ENCODE results near the gene MIA3.
"Not testable (repeated sequence)": the region's sequence is repeated elsewhere in the genome, so short reads cannot be mapped to it uniquely, and the experiment has no call there.

Gene MIA3, protein sequence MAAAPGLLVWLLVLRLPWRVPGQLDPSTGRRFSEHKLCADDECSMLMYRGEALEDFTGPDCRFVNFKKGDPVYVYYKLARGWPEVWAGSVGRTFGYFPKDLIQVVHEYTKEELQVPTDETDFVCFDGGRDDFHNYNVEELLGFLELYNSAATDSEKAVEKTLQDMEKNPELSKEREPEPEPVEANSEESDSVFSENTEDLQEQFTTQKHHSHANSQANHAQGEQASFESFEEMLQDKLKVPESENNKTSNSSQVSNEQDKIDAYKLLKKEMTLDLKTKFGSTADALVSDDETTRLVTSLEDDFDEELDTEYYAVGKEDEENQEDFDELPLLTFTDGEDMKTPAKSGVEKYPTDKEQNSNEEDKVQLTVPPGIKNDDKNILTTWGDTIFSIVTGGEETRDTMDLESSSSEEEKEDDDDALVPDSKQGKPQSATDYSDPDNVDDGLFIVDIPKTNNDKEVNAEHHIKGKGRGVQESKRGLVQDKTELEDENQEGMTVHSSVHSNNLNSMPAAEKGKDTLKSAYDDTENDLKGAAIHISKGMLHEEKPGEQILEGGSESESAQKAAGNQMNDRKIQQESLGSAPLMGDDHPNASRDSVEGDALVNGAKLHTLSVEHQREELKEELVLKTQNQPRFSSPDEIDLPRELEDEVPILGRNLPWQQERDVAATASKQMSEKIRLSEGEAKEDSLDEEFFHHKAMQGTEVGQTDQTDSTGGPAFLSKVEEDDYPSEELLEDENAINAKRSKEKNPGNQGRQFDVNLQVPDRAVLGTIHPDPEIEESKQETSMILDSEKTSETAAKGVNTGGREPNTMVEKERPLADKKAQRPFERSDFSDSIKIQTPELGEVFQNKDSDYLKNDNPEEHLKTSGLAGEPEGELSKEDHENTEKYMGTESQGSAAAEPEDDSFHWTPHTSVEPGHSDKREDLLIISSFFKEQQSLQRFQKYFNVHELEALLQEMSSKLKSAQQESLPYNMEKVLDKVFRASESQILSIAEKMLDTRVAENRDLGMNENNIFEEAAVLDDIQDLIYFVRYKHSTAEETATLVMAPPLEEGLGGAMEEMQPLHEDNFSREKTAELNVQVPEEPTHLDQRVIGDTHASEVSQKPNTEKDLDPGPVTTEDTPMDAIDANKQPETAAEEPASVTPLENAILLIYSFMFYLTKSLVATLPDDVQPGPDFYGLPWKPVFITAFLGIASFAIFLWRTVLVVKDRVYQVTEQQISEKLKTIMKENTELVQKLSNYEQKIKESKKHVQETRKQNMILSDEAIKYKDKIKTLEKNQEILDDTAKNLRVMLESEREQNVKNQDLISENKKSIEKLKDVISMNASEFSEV (N-terminal part only)

DNA sequence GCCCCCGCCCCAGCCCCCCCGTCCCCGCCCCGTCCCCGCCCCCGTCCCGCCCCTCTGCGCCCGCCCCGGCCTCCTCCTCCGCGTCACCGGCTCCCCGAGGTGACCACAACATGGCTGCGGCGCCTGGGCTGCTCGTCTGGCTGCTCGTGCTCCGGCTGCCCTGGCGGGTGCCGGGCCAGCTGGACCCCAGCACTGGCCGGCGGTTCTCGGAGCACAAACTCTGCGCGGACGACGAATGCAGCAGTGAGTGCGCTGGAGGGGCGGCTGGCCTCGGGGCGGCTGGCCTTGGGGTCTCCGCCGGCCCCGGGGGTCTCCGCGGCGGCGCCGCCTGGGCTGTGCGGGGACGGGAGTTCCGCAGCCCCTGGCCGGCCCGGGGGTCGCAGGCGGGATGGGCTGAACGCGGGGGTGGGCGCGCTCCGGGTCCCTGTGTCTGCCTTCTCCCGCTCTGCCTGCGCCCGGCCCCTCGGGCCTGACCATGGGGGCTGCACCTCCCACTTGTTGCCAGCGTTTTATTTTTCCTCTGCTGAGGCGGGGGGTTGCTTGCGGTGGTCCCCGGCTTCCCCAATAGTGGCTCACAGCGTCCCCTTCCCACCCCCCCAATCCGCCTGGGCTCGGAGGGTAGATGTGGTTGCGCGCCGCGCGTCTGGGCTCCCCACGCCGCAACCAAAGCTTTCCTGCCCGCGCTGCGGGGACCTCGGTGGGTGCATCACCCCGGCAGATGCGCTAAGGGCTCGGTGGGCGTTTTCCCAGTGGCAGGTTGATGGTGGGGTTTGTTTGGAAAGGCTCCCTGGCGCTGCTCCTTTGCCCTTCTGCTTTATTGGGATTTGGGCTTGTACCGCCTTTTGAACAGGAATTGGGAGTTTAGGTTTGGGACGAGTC lies at the start of gene MIA3:
MIA3 (plus strand) TSS at position 97 of the 879 bp plus-strand sequence; CDS start at position 111, 14 bp downstream.
- peak; percentile 86 for DNase-seq (ENCODE audit: low spot score)

DNA sequence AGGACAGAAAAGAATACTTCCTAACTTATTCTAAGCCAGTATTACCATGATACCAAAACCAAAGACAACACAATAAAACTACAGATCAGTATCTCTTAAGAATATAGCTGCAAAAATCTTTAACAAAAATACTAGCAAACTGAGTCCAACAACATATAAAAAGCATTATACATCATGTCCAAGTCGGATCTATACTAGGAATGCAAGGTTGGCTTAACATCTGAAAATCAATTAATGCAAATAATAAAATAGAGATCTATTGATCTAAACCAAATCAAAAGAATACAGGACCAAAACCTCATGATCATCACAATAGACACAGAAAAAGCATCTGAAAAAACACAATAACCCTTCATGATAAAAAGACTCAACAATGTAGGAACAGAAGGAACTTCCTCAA lies 47.1 kb upstream of the MIA3 start:
- no peak for DNase-seq (ENCODE audit: low spot score)

DNA sequence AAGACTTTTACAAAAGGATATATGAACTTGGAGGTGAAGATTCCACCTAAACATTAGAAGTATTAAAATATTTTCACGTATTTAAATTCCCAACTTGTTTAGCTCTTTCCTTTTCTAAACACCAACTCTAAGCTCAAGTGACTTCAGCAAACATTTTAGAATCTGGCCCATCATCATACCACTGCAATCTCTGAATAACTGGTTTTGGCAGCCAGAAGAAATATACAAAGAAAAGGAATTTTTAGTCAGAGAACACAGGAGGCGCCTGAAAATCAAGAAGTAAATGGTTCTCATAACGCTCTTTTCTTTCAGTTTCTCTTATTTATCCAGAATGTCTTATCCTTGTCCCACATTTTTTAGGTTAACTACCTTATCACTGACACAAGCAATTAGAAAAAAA lies 38.6 kb upstream of the MIA3 start:
- no peak for DNase-seq (ENCODE audit: low spot score)

DNA sequence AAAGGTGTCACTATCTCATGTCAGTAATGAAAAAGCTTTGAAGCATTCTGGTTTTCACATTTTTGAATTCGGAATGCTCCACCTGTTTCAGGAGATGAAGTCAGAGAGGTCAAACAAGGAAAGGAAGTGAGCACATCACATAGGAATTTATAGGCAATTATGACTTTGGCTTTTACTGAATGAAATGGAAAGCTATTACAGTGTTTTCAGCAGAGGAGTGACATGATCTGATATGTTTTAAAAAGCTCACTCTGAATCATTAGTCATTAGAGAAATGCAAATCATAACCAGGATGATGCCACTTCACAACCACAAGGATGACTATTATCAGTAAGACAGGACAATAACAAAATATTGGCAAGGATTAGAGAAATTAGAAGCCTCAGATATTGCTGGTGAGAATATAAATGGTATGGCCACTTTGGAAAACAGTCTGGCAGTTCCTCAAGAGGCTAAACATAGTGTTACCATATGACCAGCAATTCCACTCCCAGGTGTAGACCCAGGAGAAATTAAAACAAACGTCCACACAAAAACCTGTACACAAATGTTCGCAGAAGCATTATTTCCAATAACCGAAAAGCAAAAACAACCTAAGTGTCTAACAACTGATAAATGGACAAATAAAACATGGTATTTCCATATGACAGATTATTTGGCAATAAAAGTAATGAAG lies 35.7 kb upstream of the MIA3 start:
- DNase-seq (ENCODE audit: low spot score), result no peak

DNA sequence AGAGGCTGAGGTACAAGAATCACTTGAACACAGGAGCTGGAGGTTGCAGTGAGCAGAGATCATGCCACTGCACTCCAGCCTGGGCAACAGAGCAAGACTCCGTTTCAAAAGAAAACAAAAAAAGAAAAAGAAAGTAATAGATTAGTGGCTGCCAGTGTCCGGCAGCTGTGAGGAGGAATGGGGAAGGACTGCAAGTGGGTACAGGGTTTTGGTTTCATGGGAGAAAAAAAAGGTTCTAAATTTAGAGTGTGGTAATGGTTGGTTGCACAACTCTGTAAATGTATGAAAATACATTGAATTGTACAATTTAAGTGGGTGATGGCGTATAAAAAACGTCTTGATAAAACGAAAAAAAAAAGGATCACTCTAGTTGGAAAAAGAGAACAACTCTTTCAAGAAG lies 34.8 kb upstream of the MIA3 start:
- no peak for DNase-seq (ENCODE audit: low spot score)

DNA sequence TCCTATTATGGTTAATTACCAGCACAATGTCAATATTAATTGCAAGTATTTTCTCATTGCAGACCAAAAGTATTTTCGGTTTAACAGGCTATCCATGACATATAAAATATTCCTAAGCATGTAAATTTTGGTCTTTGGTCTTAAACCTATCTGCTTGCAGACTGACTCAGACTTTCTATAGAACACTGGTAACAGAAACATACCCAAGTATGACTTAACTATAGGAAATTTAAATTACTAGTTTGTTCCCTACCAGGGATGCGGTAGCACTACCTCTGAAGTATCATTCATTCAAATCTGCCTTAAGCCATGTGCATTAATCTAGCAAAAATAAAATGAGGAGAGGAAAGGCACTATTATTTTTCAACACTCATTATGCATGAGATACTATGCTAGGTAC lies 31.1 kb upstream of the MIA3 start:
- no peak for DNase-seq (ENCODE audit: low spot score)

DNA sequence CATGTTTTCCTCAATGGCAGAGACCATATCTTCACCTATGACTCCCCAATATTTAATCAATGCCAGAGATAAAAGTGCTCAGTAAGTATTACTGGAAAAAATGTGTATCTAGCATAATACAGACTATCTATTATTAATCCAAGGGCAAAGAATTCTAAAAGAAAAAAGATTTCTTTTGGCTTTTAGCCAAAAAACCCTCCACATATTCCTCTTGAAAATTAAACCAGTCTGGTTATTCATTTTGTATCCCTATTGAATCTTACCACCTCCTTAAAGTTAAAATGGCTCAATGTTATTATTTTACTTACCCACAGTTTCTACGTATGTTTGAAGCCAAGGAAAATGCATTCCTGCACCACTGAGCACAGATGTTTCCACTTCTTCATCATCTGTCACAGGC lies 29.8 kb upstream of the MIA3 start:
- DNase-seq (ENCODE audit: low spot score), result no peak

DNA sequence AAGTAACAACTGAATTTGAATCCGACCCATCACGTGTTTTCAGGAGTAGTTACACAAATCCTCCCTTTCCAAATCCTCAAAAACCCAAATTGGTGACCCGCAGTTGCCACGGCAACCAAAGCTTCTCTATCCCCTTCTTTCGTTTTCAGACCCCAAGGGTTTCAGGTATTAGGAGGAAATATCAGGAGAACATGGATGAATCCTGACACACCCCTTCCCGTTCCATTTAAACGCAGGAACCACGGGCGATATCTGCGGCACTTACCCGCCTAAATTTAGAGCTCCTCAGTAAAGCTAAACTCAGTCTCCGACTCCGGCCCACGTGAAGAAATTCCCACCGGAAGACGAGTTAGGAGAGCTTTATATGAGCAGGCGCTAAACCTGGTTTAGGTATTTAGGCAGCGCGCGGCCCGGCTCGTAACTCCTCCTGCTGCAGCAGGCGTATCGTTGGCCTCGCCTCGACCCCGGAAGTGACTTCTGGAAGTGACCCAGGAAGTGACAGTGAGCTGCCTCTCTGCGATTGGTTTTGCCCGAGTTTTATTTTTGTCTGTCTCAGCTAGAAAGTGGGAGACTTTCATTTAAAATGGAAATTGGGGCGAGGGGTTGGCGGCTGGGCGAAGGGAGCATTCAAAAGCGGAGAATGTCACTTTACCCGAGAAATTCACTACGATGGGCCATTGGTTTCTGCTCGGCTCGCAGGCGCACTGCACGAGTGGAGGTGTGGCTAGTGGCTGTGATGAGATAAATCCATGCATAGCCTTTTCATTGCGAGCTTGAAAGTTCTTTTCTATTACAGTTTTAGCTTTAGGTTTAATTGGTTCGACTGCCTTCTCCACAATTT lies 28.2 kb upstream of the MIA3 start, which contains the start of gene TAF1A:
TAF1A (minus strand) TSS at position 472 of the 841 bp plus-strand sequence.
- DNase-seq (ENCODE audit: low spot score), result peak; percentile 85

DNA sequence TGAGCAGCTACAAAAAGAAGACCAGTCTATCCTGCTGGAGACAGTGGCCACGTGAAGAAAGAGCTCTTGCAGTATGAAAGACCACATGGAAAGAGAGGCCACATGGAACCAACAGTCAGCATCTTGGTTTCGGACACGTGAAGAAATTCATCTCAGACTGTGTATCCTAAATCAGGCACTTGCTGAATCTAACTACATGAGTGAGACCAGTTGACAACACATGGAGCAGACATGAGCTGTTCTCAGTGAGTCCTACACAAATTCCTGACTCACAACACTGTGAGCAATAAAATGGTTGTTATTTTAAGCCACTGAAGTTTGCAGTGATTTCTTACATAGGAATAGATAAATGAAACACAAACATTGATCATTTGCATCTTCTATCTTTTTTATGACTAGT lies 25.7 kb upstream of the MIA3 start:
- DNase-seq (ENCODE audit: low spot score), result no peak

DNA sequence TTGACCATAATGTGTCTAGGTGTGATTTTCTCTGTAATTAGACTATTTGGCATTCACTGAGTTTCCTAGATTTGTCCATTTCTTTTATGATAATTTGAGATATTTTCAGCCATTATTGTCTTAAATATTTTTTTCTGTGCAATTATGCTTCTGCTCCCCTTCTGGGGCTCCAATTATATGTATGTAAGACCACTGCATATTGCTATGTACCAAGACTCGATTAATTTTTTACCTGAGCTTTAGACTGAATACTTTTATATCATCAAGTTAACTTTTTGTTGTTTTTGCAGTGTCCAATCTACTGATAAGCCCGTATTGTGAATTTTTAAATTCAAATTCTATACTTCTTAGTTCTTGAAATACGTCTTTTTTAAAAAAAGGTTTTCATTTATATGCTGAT lies 23.1 kb upstream of the MIA3 start:
- no peak for DNase-seq (ENCODE audit: low spot score)

DNA sequence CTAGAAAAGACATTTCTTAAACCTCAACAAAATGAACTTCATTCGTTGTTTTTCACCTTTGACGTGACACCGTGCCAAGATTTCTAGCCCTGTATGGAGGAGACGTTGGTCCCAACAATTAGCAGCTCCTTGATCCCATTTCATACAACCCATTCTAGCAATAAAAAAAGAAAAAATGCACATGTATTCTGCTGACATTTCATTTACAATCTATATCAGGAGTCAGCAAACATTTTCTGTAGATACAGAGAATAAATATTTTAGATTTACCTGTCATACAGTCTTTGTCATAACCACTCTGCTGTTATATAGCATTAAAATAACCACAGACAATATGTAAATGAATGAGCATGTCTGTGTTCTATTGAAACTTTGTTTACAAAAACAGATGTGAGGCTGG lies 21.2 kb upstream of the MIA3 start:
- no peak for DNase-seq (ENCODE audit: low spot score)

DNA sequence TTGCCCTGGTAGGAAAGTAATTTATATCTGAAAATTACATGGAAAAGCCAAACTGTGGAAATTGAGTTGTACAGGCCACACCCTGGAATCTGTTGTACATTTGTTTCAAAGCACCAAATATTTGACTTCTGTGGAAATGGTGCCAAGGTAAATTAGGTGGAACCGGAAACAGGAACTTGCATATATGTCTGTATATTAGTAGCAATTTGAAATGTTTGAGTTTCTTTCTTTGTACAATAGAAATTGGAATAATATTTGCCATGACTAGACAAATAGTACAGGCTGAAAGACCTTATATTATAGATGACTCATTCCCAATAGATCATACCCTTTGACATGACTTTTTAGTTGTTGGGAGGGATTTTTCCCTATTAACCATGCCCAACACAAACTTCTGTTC lies 17.6 kb upstream of the MIA3 start:
- DNase-seq (ENCODE audit: low spot score), result no peak

DNA sequence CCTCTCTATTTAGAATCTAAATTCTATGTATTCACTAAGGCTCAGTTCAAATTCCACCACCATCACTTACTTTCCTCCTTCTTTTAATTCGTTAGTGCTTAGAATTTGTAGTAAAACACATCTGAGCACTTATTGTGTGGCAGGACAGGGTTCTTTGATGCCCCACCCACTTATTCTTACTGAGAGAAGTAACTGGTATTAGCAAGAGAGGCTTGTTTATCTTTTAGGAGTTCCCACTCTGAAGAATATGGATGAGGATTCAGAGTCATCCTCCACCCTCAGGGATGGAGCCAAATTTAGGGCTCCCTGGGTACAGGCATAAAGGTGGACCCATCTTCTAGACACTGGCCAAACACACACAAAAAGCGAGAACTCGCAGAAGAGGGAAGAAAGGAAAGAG lies 16.6 kb upstream of the MIA3 start:
- no peak for DNase-seq (ENCODE audit: low spot score)

DNA sequence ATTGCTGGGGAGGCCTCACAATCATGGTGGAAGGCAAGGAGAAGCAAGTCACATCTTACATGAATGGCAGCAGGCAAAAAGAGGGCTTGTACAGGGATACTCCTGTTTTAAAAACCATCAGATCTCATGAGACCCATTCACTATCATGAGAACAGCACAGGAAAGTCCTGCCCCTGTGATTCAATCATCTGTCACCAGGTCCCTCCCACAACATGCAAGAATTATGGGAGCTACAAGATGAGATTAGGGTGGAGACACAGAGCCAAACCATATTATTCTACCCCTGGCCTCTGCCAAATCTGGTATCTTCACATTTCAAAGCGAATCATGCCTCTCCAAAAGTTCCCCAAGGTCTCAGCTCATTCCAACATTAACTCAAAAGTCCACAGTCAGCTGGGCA lies 11.1 kb upstream of the MIA3 start:
- DNase-seq (ENCODE audit: low spot score), result no peak

DNA sequence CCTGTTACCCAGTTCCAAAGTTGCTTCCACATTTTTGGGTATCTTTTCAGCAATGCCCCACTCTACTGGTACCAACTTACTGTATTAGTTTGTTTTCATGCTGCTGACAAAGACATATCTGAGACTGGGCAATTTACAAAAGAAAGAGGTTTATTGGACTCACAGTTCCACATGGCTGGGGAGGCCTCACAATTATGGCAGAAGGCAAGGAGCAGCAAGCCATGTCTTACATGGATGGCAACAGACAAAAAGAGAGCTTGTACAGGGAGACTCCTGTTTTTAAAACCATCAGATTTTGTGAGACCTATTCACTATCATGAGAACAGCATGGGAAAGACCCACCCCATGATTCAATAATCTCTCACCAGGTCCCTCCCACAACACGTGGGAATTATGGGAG lies 8.8 kb upstream of the MIA3 start:
- not testable (repeated sequence) for DNase-seq (ENCODE audit: low spot score)

DNA sequence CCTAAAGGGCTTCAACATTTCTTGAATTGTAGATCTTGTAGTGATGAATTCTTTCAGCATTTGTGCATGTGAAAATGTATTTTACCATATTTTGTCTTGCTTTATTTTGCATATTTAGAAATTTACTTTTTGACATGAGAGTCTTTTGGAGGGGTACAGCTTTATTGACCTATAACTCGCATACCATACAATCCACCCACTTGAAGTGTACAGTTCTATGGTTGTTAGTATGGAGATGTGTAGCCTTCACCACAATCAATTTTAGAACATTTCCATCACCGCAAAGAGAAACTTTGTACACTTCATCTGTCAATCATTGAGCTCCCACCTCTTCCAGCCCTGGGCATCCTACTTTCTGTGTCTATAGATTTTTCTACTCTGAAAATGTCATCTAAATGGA lies 7.2 kb upstream of the MIA3 start:
- DNase-seq (ENCODE audit: low spot score), result no peak

DNA sequence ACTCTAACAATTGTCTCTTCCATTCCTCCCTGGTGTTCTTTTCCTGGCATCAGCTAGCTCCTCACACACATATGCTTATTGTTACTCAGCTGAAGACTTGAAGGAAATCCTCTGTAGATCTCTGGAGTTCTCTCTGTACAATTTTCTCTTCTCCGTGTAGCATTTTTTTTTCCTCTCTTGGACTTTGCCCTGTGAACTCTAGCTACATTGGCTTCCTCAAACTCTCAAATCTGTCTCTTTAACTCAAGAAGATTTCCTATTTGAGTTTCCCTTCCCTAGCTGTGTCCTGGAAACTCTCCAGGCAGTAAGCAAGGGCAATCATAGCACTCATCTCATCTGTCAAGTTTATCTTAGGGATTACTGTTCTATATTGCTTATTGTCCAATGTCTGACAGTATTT lies 4.3 kb upstream of the MIA3 start:
- no peak for DNase-seq (ENCODE audit: low spot score)

DNA sequence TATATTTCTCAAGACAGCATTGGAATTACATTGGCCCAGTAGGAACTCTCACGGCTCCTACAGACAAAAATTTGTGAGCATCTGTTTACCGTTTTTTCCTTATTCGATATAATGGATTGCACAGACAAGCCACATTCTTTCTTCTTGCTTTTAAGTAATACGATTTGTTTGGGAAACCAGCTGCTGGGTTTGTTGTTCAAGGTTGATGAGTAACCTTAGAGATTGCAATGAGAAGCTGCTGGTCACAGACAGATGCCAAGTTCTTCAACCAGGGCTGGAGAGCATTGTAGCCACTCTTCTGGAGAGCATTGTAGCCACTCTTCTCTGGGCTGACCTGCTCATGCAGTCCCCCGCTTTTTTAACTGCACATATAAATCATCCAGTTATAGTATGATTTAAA lies 1.4 kb upstream of the MIA3 start:
- DNase-seq (ENCODE audit: low spot score), result no peak

DNA sequence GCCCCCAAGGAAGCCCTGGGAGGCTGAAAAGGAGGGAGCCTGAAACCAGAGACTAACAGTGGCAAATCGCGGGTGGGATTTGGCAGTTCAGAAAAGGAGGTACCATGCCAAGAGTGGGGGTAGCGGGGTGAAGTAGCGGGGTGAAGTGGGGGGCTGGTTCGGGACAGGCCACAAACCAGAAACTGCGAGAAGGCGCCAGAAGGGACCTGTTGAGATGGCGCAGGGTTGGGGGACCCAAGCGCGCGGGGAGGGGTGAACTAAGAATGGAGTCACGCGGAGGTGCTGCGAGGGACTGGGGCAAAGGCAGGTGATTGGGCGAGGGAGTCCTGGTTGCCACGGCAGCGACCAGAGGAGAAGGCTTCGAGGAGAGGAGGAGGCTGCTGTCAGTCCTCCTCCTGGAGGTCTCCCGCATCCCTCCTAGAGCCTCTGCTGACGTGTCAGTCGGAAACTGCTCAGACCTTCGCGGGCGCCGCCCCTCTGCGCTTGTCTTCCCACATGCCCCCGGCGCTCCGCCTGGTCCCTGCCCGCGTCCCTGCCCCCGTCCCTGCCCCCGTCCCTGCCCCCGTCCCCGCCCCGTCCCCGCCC lies 438 bp upstream of the MIA3 start:
- DNase-seq (ENCODE audit: low spot score), result peak; percentile 96
